Activated T-cell treated with anti-CD3 and anti-CD28 coated beads, Interleukin-2, amount 50 U/mL, for 1 hour (primary cell): ENCODE measurements around the gene TXNDC5.
"Not testable (repeated sequence)": the region's sequence is repeated elsewhere in the genome, so short reads cannot be mapped to it uniquely, and the experiment has no call there.

Experiments
- DNase-seq: peaks from one replicate; pipeline ENCODE4 v3.0.0-alpha.2; 2020

The TXNDC5 gene

GRCh38 chr6:7894262-7895124 lies 16.1 kb downstream of the TXNDC5 start:
- DNase-seq, result no peak

GRCh38 chr6:7893342-7893741 lies 17.2 kb downstream of the TXNDC5 start:
- no peak for DNase-seq

- not testable (repeated sequence) for DNase-seq
Observed at GRCh38 chr6:7892367-7892766, 18.2 kb downstream of the TXNDC5 start.

GRCh38 chr6:7891078-7891872 lies 19.3 kb downstream of the TXNDC5 start:
- DNase-seq, result no peak

- DNase-seq, result no peak
Observed at GRCh38 chr6:7888587-7889357, 21.8 kb downstream of the TXNDC5 start.

GRCh38 chr6:7887278-7887991 lies 23.2 kb downstream of the TXNDC5 start:
- DNase-seq, result no peak

GRCh38 chr6:7886132-7886531 lies 24.5 kb downstream of the TXNDC5 start:
- DNase-seq, result no peak

GRCh38 chr6:7883381-7883780 lies 27.2 kb downstream of the TXNDC5 start:
- no peak for DNase-seq

GRCh38 chr6:7882505-7883257 lies 27.9 kb downstream of the TXNDC5 start:
- no peak for DNase-seq

- DNase-seq, result no peak
Observed at GRCh38 chr6:7881765-7882500, 28.7 kb downstream of the TXNDC5 start.

- no peak for DNase-seq
Observed at GRCh38 chr6:7880718-7881107, 29.9 kb downstream of the TXNDC5 start.

- DNase-seq, result no peak
Observed at GRCh38 chr6:7879980-7880717, 30.4 kb downstream of the TXNDC5 start.

GRCh38 chr6:7879579-7879978 lies 31.0 kb downstream of the TXNDC5 start:
- no peak for DNase-seq

- DNase-seq, result no peak
Observed at GRCh38 chr6:7879043-7879442, 31.5 kb downstream of the TXNDC5 start.

GRCh38 chr6:7878401-7878964 lies 32.1 kb downstream of the TXNDC5 start:
- no peak for DNase-seq

- no peak for DNase-seq
Observed at GRCh38 chr6:7868926-7869325, 41.7 kb downstream of the TXNDC5 start.

GRCh38 chr6:7866526-7866925 lies 44.1 kb downstream of the TXNDC5 start:
- no peak for DNase-seq

- DNase-seq, result no peak
Observed at GRCh38 chr6:7865781-7866180, 44.8 kb downstream of the TXNDC5 start.

GRCh38 chr6:7859591-7859990 lies 51.0 kb downstream of the TXNDC5 start:
- no peak for DNase-seq

- DNase-seq, result no peak
Observed at GRCh38 chr6:7851780-7852179, 58.8 kb downstream of the TXNDC5 start.
